K562 (cell line): Measurements from ENCODE around the gene AP3M1. TPM values are rescaled to one million over a fixed set of nuclear protein-coding genes. Genes with fewer than 3 reads are reported as not detected.
A peak's percentile ranks its signal among the peaks of the same experiment; 100 is the strongest.

Source experiments
- ARID2 ChIP-seq: fragments of 450-650 bp; IDR thresholded peaks from 2 replicates; pipeline ENCODE4 v1.6.1; 2017; ENCODE audit warnings: antibody characterized with exemption, mild to moderate bottlenecking
- CCNT2 ChIP-seq: IDR thresholded peaks from 2 replicates; pipeline ENCODE4 v1.6.1; 2011; ENCODE audit warnings: borderline replicate concordance, low read depth, mild to moderate bottlenecking, moderate library complexity, mixed read lengths, low read length; ENCODE audit not compliant: insufficient read length; ENCODE audit errors: extremely low read depth
- KLF1 ChIP-seq: fragments of 450-650 bp; IDR thresholded peaks from 2 replicates; pipeline ENCODE4 v1.6.1; 2016; ENCODE audit warnings: missing genetic modification characterization, missing compliant biosample characterization
- NR3C1 ChIP-seq: sonication (generic); formaldehyde crosslinking; IDR thresholded peaks from 2 replicates; pipeline ENCODE4 v1.8.1; 2022; ENCODE audit warnings: missing genetic modification reagents
- NR4A1 ChIP-seq, 2 experiments: fragments of 250-450 bp in 1 of 2; fragments of 450-650 bp in 1 of 2; sonication (Bioruptor Pico) in 1 of 2; IDR thresholded peaks; 2 replicates each; pipeline versions ENCODE4 v1.4.0 to v1.6.1; 2016 to 2020; ENCODE audit warnings: mild to moderate bottlenecking in 2 of 2, missing compliant biosample characterization in 1 of 2, missing genetic modification characterization in 1 of 2, moderate library complexity in 1 of 2
- PHF8 ChIP-seq: fragments of 200-600 bp; sonication (generic); IDR thresholded peaks from 2 replicates; pipeline ENCODE4 v1.6.1; 2012; ENCODE audit warnings: mixed run types, mild to moderate bottlenecking, inconsistent platforms, low read length, moderate library complexity, borderline replicate concordance
- PML ChIP-seq: IDR thresholded peaks from 2 replicates; pipeline ENCODE4 v1.6.1; 2012; ENCODE audit warnings: low read length, inconsistent platforms
- RBM14 ChIP-seq: fragments of 200-400 bp; formaldehyde crosslinking; IDR thresholded peaks from 2 replicates; pipeline ENCODE4 v1.6.1; 2018; ENCODE audit warnings: low read depth, mild to moderate bottlenecking, low read length, moderate library complexity, borderline replicate concordance; ENCODE audit not compliant: insufficient read depth
- TEAD4 ChIP-seq, 2 experiments: sonication (generic) in 1 of 2; formaldehyde crosslinking in 1 of 2; IDR thresholded peaks; 2 replicates each; pipeline versions ENCODE4 v1.6.1 to v1.8.0; 2012 to 2022; ENCODE audit warnings: borderline replicate concordance in 1 of 2, inconsistent platforms in 1 of 2, low read length in 1 of 2, mild to moderate bottlenecking in 1 of 2, missing genetic modification reagents in 1 of 2
- U2AF1 ChIP-seq: fragments of 200-400 bp; formaldehyde crosslinking; optimal IDR thresholded peaks from 2 replicates; pipeline ENCODE3; 2017; ENCODE audit warnings: mild to moderate bottlenecking, low read depth, low read length, moderate library complexity
- ZBTB2 ChIP-seq: fragments of 450-650 bp; IDR thresholded peaks from 2 replicates; pipeline ENCODE4 v1.6.1; 2016; ENCODE audit warnings: antibody characterized with exemption
- ZFX ChIP-seq: sonication (generic); formaldehyde crosslinking; IDR thresholded peaks from 2 replicates; pipeline ENCODE4 v1.8.0; 2022; ENCODE audit warnings: mild to moderate bottlenecking, missing genetic modification reagents, moderate library complexity
- ZHX1 ChIP-seq: fragments of 150-350 bp; conservative IDR thresholded peaks from 2 replicates; pipeline ENCODE4 v1.6.1; 2014; ENCODE audit warnings: low read length
- ZNF586 ChIP-seq: fragments of 450-650 bp; formaldehyde crosslinking; conservative IDR thresholded peaks from 2 replicates; pipeline ENCODE4 v1.4.0; 2020; ENCODE audit warnings: mild to moderate bottlenecking, moderate library complexity
- polyA plus RNA-seq, 8 experiments: library from polyadenylated mRNA; depleted of rRNA in 4 of 8; stranded (reverse) in 5 of 8; unstranded in 3 of 8; fragments of >200 nt; fragmentation: Nextera tagmentation in 2 of 8; fragmentation: Illumina TruSeq in 1 of 8; extraction: Ambion mirVana in 2 of 8; extraction: Trizol in 1 of 8; gene quantifications; 2 replicates each; pipeline versions ENCODE4 v1.2.1 to v1.2.3, GENCODE V29; 2011 to 2014; ENCODE audit warnings: inconsistent platforms in 1 of 8, missing spikeins in 1 of 8
- total RNA-seq, 7 experiments: library from RNA; depleted of rRNA in 6 of 7; stranded (reverse); fragments of >200 nt in 6 of 7; fragmentation: Illumina TruSeq in 2 of 7; extraction: Trizol in 2 of 7; gene quantifications; 2 replicates each; pipeline versions ENCODE4 v1.2.1 to v1.2.3, GENCODE V29; 2011 to 2021; ENCODE audit warnings: low replicate concordance in 1 of 7
- TF ChIP-seq, protein P1 (sequence below): sonication (generic); formaldehyde crosslinking; IDR thresholded peaks from 2 replicates; pipeline ENCODE4 v1.8.0; 2022; ENCODE audit warnings: mild to moderate bottlenecking, missing genetic modification reagents, borderline replicate concordance
- TF ChIP-seq, protein P2 (sequence below): sonication (generic); formaldehyde crosslinking; IDR thresholded peaks from 2 replicates; pipeline ENCODE4 v1.9.0; 2022; ENCODE audit warnings: mild to moderate bottlenecking, missing genetic modification reagents
- TF ChIP-seq, protein P3 (sequence below): conservative IDR thresholded peaks from 2 replicates; pipeline ENCODE4 v1.6.1; 2011; ENCODE audit warnings: low read depth, mild to moderate bottlenecking, low read length; ENCODE audit not compliant: control insufficient read depth

The AP3M1 gene
- total and polyA plus RNA-seq, 9 of the 15 experiments (the other 6 are each of a cell fraction or from before 2014, with no cell fraction given) = 44.3 to 135 (median 67.6) TPM

GRCh38 chr10:74176380-74177139 lies 25.9 kb upstream of the AP3M1 start (continued):
- peak; percentile 2; the same call in 1 of the 2 replicates for TF ChIP-seq TEAD4 (IDR thresholded peaks at IDR 0.05; ENCODE audit: low read length)
- no peak for TF ChIP-seq TEAD4 (CRISPR knock-in tag; IDR thresholded peaks at IDR 0.05; ENCODE audit: borderline replicate concordance)
- TF ChIP-seq, protein P1, sequence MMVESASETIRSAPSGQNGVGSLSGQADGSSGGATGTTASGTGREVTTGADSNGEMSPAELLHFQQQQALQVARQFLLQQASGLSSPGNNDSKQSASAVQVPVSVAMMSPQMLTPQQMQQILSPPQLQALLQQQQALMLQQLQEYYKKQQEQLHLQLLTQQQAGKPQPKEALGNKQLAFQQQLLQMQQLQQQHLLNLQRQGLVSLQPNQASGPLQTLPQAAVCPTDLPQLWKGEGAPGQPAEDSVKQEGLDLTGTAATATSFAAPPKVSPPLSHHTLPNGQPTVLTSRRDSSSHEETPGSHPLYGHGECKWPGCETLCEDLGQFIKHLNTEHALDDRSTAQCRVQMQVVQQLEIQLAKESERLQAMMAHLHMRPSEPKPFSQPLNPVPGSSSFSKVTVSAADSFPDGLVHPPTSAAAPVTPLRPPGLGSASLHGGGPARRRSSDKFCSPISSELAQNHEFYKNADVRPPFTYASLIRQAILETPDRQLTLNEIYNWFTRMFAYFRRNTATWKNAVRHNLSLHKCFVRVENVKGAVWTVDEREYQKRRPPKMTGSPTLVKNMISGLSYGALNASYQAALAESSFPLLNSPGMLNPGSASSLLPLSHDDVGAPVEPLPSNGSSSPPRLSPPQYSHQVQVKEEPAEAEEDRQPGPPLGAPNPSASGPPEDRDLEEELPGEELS (CRISPR knock-in tag) = peak; percentile 82
- TF ChIP-seq PHF8 = peak; percentile 89
- TF ChIP-seq, protein P2, sequence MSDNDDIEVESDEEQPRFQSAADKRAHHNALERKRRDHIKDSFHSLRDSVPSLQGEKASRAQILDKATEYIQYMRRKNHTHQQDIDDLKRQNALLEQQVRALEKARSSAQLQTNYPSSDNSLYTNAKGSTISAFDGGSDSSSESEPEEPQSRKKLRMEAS (CRISPR knock-in tag) = peak; percentile 98
- TF ChIP-seq, protein P3, sequence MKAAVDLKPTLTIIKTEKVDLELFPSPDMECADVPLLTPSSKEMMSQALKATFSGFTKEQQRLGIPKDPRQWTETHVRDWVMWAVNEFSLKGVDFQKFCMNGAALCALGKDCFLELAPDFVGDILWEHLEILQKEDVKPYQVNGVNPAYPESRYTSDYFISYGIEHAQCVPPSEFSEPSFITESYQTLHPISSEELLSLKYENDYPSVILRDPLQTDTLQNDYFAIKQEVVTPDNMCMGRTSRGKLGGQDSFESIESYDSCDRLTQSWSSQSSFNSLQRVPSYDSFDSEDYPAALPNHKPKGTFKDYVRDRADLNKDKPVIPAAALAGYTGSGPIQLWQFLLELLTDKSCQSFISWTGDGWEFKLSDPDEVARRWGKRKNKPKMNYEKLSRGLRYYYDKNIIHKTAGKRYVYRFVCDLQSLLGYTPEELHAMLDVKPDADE = peak; percentile 61; the same call in 1 of the 2 replicates
- TF ChIP-seq PML = peak; percentile 73; the same call in 1 of the 2 replicates
- TF ChIP-seq NR3C1 (CRISPR knock-in tag) = 0 out of 2 replicates have a peak, but pooled peaks have one; percentile 50
- TF ChIP-seq CCNT2 = peak; percentile 93
- TF ChIP-seq RBM14 = 0 out of 2 replicates have a peak, but pooled peaks have one; percentile 72
- 0 out of 2 replicates have a peak, but pooled peaks have one; percentile 23 for TF ChIP-seq ARID2
- peak; percentile 88 for TF ChIP-seq ZFX
- TF ChIP-seq ZBTB2 = no peak
- no peak for TF ChIP-seq NR4A1 (CRISPR knock-in tag; IDR thresholded peaks at IDR 0.05)
- peak; percentile 89 for TF ChIP-seq NR4A1 (tag; IDR thresholded peaks at IDR 0.05)
- peak; percentile 83 for TF ChIP-seq U2AF1
- peak; percentile 19; the same call in 1 of the 2 replicates for TF ChIP-seq ZNF586 (CRISPR knock-in tag)
- peak; percentile 100 for TF ChIP-seq ZHX1
- peak; percentile 79; the same call in 1 of the 2 replicates for TF ChIP-seq KLF1 (tag)
